Keratinocyte (primary cell): ENCODE results near the gene POMT1. TPM values are rescaled to one million over a fixed set of nuclear protein-coding genes. Genes with fewer than 3 reads are reported as not detected.
"Not testable (repeated sequence)": the region's sequence is repeated elsewhere in the genome, so short reads cannot be mapped to it uniquely, and the experiment has no call there.

ENCODE experiments used
- DNase-seq: peaks from one replicate; pipeline ENCODE4 v3.0.0-alpha.2; 2011; ENCODE audit warnings: low read depth, missing footprints, low spot score
- FAIRE-seq: peaks from 2 replicates; lab custom pipeline; 2011; peaks lifted over from hg19 to GRCh38; lab: Jason Lieb, UNC
- H2AFZ ChIP-seq: 2 replicates; pipeline ENCODE4 v1.6.0; 2012; ENCODE audit warnings: low read length, control low read depth, inconsistent platforms; ENCODE audit not compliant: control insufficient read depth
- H3K27ac ChIP-seq: 2 replicates; pipeline ENCODE4 v1.5.1; 2011; ENCODE audit warnings: low read length; ENCODE audit not compliant: control insufficient read depth, insufficient read depth
- H3K27me3 ChIP-seq: 3 replicates; pipeline ENCODE4 v1.6.0; 2011; ENCODE audit warnings: low read length; ENCODE audit not compliant: control insufficient read depth, insufficient read depth; ENCODE audit errors: extremely low read depth
- H3K36me3 ChIP-seq, 2 experiments: 2 replicates in 1 of 2; 3 replicates in 1 of 2; pipeline ENCODE4 v1.5.1; 2011; ENCODE audit warnings: low read length in 2 of 2, mild to moderate bottlenecking in 1 of 2; ENCODE audit not compliant: control insufficient read depth in 2 of 2, insufficient read depth in 2 of 2; ENCODE audit errors: extremely low read depth in 1 of 2
- H3K4me1 ChIP-seq: 3 replicates; pipeline ENCODE4 v1.5.1; 2011; ENCODE audit warnings: low read length; ENCODE audit not compliant: control insufficient read depth, insufficient read depth; ENCODE audit errors: extremely low read depth
- H3K4me2 ChIP-seq: 3 replicates; pipeline ENCODE4 v1.6.0; 2011; ENCODE audit warnings: low read depth, low read length; ENCODE audit not compliant: control insufficient read depth, insufficient read depth; ENCODE audit errors: extremely low read depth
- H3K4me3 ChIP-seq, 3 experiments: fragments of 200-600 bp in 1 of 3; sonication (generic) in 1 of 3; 2 replicates in 2 of 3; 3 replicates in 1 of 3; pipeline ENCODE4 v1.5.1; 2011 to 2016; ENCODE audit warnings: low read length in 3 of 3, mild to moderate bottlenecking in 3 of 3, control low read depth in 2 of 3, inconsistent platforms in 1 of 3, low read depth in 1 of 3, mixed read lengths in 1 of 3, mixed run types in 1 of 3, moderate library complexity in 1 of 3; ENCODE audit not compliant: control insufficient read depth in 2 of 3, insufficient read depth in 2 of 3; ENCODE audit errors: extremely low read depth in 1 of 3
- H3K79me2 ChIP-seq: 2 replicates; pipeline ENCODE4 v1.6.0; 2012; ENCODE audit warnings: low read length; ENCODE audit not compliant: control insufficient read depth, insufficient read depth
- H3K9ac ChIP-seq: 3 replicates; pipeline ENCODE4 v1.6.0; 2011; ENCODE audit warnings: low read length; ENCODE audit not compliant: control insufficient read depth, insufficient read depth; ENCODE audit errors: extremely low read depth
- H3K9me1 ChIP-seq: 3 replicates; pipeline ENCODE4 v1.6.0; 2011; ENCODE audit warnings: low read length; ENCODE audit not compliant: control insufficient read depth, insufficient read depth; ENCODE audit errors: extremely low read depth
- H3K9me3 ChIP-seq: 2 replicates; pipeline ENCODE4 v1.5.1; 2012; ENCODE audit warnings: low read depth, low read length; ENCODE audit not compliant: control insufficient read depth
- H4K20me1 ChIP-seq: 3 replicates; pipeline ENCODE4 v1.6.0; 2011; ENCODE audit warnings: low read length; ENCODE audit not compliant: control insufficient read depth, insufficient read depth; ENCODE audit errors: extremely low read depth
- CTCF ChIP-seq, 3 experiments: IDR thresholded peaks in 1 of 3; conservative IDR thresholded peaks in 1 of 3; optimal IDR thresholded peaks in 1 of 3; 2 replicates in 2 of 3; 3 replicates in 1 of 3; pipeline versions ENCODE3 to v1.5.1; 2011; ENCODE audit warnings: low read length in 3 of 3, mild to moderate bottlenecking in 3 of 3, moderate library complexity in 2 of 3, control low read depth in 1 of 3, inconsistent platforms in 1 of 3; ENCODE audit not compliant: insufficient read depth in 2 of 3; ENCODE audit errors: extremely low read depth in 1 of 3
- EZH2 ChIP-seq: IDR thresholded peaks from one replicate; pipeline ENCODE4 v1.6.1; 2012; ENCODE audit warnings: inconsistent platforms, mild to moderate bottlenecking, low read length, moderate library complexity
- dilution Hi-C: fragments of 300-500 bp; cut with MboI; formaldehyde crosslinking; loops from one replicate; pipeline ENCODE4 v1.7.0; 2020; ENCODE audit warnings: low sequenced_read_pairs; ENCODE audit not compliant: extremely low pct_ligation_motif_present
- polyA minus RNA-seq, 3 experiments: library from RNA; depleted of rRNA, polyadenylated mRNA; stranded (reverse); fragments of >200 nt; gene quantifications; 1 replicate in 1 of 3; 2 replicates in 1 of 3; 3 replicates in 1 of 3; pipeline ENCODE4 v1.2.3, GENCODE V29; 2011
- polyA plus RNA-seq, 5 experiments: library from polyadenylated mRNA; depleted of rRNA in 3 of 5; stranded (reverse) in 3 of 5; stranded (forward) in 1 of 5; unstranded in 1 of 5; fragments of >200 nt; gene quantifications; 1 replicate in 1 of 5; 2 replicates in 3 of 5; 3 replicates in 1 of 5; pipeline versions ENCODE4 v1.2.1 to v1.2.3, GENCODE V29; 2011 to 2012; ENCODE audit warnings: missing spikeins in 2 of 5, low read depth in 1 of 5, low replicate concordance in 1 of 5

The POMT1 gene
- polyA plus RNA-seq (10.3 to 13.2 TPM (median 12.6 TPM) in 3 replicates), polyA minus RNA-seq (7.3 to 30.8 TPM (median 16.2 TPM) in 3 replicates)
- 18.4 TPM for polyA plus RNA-seq (2011; ENCODE audit: low read depth)
- polyA plus RNA-seq (2011; cell fraction: cytosol; rRNA removed) = 6.0 and 6.5 TPM in 2 replicates
- 39.0 and 43.4 TPM in 2 replicates for polyA plus RNA-seq (2011; cell fraction: nucleus; rRNA removed)
- polyA plus RNA-seq (2012; ENCODE audit: low replicate concordance) = 11.4 and 17.4 TPM in 2 replicates
- polyA minus RNA-seq (2011; cell fraction: cytosol; rRNA and poly(A)+ RNA removed) = 6.7 TPM
- 21.6 and 24.1 TPM in 2 replicates for polyA minus RNA-seq (2011; cell fraction: nucleus; rRNA and poly(A)+ RNA removed)

GRCh38 chr9:131502781-131503625 is at the start of gene POMT1:
Gene POMT1, plus strand, starts transcription at chr9:131502918. Its CDS starts 1,301 bp downstream, at chr9:131504219.
- peaks cover 28% of the 10 kb centered on the region for H3K4me1 ChIP-seq
- TF ChIP-seq CTCF (optimal IDR thresholded peaks at IDR 0.05 in 1 of 3, IDR thresholded peaks at IDR 0.05 in 1 of 3, conservative IDR thresholded peaks at IDR 0.05 in 1 of 3; ENCODE audit: extremely low read depth in 1 of 3, insufficient read depth in 2 of 3, low read length in 3 of 3) (no peak), EZH2 (no peak)
- H2AFZ ChIP-seq = peak within 1 kb of the TSS; percentile 73
- no peaks in the 10 kb centered on the region for H3K79me2 ChIP-seq
- H3K9me3 ChIP-seq = no peaks in the 10 kb centered on the region
- no peaks in the 10 kb centered on the region for H3K27me3 ChIP-seq
- DNase-seq (no peak), FAIRE-seq (no peak)
- H3K9ac ChIP-seq = peak within 1 kb of the TSS; percentile 67
- no peak within 1 kb of the TSS for H3K27ac ChIP-seq
- dilution Hi-C loops = no loop called here
- H3K4me3 ChIP-seq = peak within 1 kb of the TSS; percentile 58 to 76 (median 74)
- peak within 1 kb of the TSS; percentile 63 for H3K4me2 ChIP-seq
- H3K9me1 ChIP-seq = no peaks in the 10 kb centered on the region
- H4K20me1 ChIP-seq = peaks cover 5% of the 10 kb centered on the region
- H3K36me3 ChIP-seq = peaks cover 7 to 25% of the 10 kb centered on the region in 2 experiments

GRCh38 chr9:131454028-131454427 is 48.7 kb upstream of the POMT1 start:
- no peak overlapping the region for H2AFZ ChIP-seq
- no peak overlapping the region for H3K4me3 ChIP-seq
- H3K9ac ChIP-seq = no peak overlapping the region
- DNase-seq = no peak
- H3K79me2 ChIP-seq = peaks cover 46% of the 10 kb centered on the region
- H3K9me3 ChIP-seq = no peaks in the 10 kb centered on the region
- no peaks in the 10 kb centered on the region for H3K4me1 ChIP-seq
- H3K9me1 ChIP-seq = no peaks in the 10 kb centered on the region
- dilution Hi-C loops = no loop called here
- H3K27me3 ChIP-seq = no peaks in the 10 kb centered on the region
- H4K20me1 ChIP-seq = peaks cover 4% of the 10 kb centered on the region
- no peak for FAIRE-seq
- peaks cover 26 to 45% of the 10 kb centered on the region in 2 experiments for H3K36me3 ChIP-seq
- no peak overlapping the region for H3K4me2 ChIP-seq
- H3K27ac ChIP-seq = no peak overlapping the region
- no peak for TF ChIP-seq EZH2
- no peak for TF ChIP-seq CTCF (optimal IDR thresholded peaks at IDR 0.05 in 1 of 3, IDR thresholded peaks at IDR 0.05 in 1 of 3, conservative IDR thresholded peaks at IDR 0.05 in 1 of 3; ENCODE audit: extremely low read depth in 1 of 3, insufficient read depth in 2 of 3, low read length in 3 of 3)

- H3K4me3 ChIP-seq, H3K9ac ChIP-seq, H3K4me2 ChIP-seq, H3K4me1 ChIP-seq, DNase-seq, FAIRE-seq, H3K27me3 ChIP-seq, H3K9me1 ChIP-seq, H2AFZ ChIP-seq, dilution Hi-C loops, H3K27ac ChIP-seq, H4K20me1 ChIP-seq, H3K9me3 ChIP-seq: not testable (repeated sequence)
- peaks cover 45% of the 10 kb centered on the region for H3K79me2 ChIP-seq
- peaks cover 33 to 54% of the 10 kb centered on the region in 2 experiments for H3K36me3 ChIP-seq
Observed at GRCh38 chr9:131455655-131456054, 47.1 kb upstream of the POMT1 start.
